Measurements from ENCODE around the gene POLN. TPM values are rescaled to one million over a fixed set of nuclear protein-coding genes. Genes with fewer than 3 reads are reported as not detected.

POLN gene
- polyA plus RNA-seq, 10 donors, result 1.6 to 4.8 (median 2.4) TPM

DNA sequence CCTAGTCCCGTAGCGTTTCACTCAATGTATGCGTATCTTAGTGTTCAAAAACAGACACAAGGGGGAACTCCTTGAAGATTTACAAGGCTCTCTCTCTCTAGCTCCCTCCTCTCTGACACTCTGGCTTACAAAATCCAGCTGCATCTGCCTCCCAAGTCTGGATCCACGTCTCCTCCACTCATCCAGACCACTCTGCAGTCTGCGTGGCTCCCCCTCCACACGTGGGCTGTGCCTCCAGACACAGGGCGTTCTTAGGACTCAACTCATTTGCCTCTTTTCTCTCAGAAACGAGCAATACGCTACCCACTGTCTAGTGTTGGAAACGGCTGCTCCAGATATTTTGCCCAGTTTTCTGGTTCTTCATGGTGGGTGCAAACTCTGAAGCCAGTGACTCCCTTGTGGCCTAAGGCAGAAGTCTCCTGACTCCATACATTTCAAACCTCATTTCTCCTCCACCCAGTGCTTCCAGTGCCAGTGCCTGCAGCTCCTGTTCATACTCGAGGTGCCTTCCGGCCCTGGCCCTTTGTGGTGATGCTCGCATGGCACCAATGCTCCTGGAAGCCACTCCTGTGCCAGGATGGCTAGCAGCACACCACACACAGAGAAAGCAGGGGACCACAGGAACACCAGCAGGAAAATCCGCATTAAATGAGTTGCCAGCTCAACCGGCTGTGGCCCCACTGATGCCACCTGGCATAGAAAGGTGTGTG lies 158.7 kb downstream of the POLN start:
- no peak for DNase-seq

DNA sequence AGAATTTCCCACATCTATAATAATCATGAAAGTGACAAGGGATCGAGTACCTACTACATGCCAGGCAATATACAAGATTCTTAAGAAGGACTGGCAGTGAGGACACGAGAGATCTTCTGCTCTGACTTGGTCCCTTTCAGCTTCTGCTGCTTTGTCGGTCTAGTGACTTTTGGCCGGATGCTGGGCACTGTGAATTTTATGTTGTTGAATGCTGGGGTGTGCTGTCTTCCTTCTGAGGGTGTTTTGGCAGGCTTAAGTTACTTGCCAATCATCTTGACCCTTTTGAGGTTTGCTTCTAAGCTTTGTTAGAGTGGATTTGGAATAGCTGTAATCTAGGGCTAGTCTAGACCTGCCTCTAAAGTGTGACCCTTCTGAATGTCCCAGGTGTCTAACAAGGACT lies 159.3 kb downstream of the POLN start:
- DNase-seq, result no peak

DNA sequence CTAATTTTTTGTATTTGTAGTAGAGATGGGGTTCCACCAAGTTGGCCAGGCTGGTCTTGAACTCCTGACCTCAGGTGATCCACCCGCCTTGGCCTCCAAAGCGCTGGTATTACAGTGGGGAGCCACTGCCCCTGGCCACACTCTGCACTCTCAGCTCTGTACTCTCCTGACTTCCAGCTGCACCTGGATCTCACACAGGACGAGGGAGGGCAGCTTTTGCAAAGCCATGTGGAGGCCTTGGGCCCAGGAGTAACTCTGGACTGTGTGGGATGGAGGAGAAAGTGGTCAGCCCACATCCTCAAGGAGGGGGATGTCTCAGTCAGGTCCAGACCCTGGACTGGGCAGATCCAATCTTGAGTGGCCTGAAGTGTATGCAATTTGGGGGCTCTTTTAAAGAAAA lies 159.8 kb downstream of the POLN start:
- no peak for DNase-seq

DNA sequence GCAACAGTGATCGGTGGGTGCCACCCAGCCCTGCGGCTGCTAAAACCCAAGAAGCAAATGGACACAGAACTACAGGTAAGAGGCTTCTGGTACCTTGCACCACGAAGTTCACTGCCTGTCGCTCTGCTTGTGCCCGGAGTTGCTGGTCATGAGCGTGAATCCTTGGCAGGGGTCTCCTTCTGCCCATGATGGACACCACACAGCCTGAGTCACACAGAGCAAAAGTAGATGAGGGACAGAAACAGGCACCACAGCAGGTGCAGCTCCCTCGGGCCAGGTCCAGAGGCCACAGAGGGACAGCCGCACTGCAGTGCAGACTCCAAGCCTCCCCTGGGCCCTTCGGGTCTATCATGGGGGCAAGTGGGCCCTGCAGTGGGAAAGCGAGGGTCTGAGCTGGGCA lies 160.4 kb downstream of the POLN start:
- no peak for DNase-seq

DNA sequence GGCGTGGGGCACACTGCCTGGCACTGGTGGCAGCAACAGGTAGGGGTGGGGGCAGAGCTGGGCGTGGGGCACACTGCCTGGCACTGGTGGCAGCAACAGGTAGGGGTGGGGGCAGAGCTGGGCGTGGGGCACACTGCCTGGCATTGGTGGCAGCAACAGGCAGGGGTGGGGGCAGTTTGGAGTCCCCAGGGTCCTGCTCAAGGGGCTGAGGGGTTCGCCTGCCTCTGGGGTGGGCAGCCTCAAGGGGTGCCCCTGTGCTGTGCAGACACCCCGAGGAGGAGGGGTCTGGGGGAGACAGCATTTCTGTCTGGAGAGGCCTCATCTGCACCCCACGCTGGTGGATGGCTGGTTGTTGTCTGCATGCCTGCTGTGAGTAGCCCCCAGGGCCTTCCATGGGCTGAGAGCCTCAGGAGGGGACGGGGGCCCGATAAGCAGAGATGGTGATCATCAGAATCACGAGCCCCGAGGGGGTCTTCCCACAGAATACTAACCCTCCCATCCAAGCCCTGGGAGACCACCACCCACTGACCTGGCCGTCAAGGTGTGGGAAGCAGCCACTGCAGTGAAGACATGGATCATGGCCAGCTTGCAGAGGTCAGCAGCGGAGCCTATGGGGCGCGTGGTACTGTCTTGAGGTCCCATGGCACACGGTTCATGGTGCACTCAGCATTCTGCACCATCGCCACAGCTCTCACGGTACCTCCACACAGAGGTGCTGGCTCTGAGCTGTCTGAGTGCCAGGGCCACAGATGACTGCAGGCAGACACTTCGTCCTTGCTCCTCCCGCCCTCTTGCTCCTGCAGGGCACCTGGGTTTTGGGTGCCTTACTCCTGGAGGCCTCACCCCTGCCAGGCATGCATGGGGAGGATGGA lies 161.3 kb downstream of the POLN start:
- DNase-seq, result no peak

DNA sequence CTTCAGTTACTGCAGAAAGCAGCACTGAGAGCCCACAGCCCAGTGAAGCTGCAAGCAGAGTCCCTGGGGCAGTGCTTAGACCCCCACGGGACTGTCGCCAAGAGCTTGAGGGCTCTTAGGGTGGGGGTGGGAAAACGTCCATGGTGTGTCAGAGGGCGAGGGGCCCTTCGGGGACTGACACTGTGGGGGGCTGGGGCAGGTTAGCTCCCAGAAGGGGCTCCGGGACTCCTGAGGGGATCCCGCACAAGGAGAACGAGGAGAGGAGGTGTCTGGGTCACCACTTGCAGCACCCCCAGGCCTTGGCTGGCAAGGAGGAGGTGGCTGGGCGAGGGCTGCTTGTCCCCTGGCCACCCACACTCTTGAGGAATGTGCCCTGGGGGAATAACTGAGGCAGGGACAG lies 162.0 kb downstream of the POLN start:
- no peak for DNase-seq

DNA sequence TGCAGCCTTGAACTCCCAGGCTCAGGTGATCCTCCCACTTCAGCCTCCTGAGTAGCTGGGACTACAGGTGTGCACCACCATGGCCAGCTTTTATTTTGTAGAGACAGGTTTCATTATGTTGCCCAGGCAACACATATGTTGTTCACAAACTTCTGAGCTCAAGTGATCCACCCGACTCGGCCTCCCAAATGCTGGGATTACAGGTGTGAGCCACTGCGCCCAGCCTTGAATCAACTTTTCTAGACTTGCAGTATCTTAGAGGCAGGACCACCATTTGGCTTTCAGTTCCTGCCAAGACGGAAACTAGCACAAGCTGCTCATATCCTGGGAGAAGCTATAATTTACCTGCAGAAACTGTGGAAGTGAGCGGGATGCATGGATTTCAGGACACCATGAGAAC lies 162.9 kb downstream of the POLN start:
- DNase-seq, result no peak

DNA sequence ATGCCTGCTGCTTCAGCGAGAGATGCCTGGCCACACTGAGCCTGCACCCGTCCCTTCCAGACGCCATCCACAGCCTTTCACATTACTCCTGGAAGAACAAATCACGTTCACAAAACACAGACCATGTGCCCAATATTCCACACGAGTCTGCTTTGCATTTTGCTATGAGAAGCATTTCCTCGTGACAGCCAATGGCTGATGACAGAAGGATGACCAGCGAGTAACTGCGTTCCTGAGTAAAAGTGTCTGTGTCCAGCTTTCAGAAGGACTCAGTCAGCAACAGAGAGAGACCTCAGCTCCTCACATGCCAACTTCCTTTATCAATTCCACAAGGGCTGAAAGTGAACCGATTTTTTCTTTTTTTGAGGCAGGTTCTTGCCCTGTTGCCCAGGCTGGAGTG lies 163.3 kb downstream of the POLN start:
- DNase-seq, result no peak

DNA sequence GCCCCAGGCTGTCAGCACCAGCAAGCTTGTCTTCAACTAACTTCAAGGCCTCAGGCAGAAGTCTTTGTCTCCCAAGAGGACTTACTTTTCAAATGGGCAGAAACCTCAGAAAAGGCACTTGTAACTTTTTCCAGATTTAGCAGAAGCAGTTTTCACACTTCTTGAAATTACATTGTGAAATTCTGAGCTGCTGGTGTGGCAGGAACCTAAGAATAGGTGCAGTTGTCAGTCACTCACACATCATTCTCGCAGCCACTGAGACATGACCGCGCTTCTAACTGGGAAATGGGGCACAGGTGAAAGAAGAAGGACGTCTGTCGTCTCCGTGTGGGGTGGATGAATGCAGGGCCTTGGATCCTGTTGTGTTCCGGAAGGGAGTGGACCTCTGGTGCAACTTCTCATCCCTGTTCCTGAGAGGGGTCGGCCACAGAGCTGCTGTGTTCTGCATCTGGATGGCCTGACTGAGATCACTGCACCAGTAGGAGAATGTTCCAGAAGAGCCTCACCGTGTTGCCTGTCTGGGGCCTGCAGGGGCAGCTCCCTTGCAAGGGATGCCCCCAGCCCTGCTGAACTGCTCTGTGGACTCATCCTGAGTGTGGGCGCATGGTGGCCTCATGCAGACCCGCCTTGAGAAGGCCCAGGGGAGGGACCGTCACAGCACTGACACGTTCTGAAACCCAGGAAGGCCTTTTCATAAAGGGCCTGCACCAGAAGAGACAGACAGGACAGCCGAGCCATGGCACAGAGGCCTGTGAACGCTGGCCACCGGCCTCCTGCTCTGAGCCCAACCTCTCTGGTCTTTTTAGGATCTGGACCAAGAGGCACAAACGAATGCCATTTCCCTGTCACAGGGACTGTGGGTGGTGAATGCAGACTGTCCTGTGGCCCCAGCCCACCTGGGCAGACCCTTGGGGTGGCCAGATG lies 164.1 kb downstream of the POLN start:
- no peak for DNase-seq

DNA sequence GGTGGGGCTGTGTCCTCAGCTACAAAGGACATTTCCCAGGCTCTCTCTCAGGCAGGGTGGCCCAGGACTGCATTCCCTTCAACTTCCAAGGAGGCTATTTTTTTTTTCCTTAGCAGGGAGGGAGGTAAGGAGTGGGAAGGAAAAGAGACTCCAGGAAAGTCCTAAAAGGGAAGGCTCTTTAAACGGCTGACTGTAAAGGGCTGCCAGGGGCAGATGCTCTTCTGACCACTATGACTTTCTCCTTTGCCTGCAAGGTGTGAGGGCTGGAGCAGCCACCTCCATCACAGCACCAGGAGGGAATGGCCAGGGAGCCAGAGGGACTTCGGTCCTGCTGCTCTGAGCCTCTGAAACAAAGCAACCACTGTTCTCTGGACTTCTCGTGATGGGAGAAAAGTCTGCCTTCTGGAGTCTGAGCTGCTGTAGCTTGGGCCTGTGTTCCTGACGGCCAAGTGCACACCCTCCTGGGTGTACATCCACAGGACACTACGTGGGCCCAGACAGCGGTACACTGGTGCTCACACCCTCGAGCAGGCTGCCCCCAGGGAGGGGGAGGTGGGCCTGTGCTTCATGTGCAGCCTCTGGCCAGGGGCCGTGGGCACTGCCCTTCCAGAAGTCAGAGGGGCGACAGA lies 164.9 kb downstream of the POLN start:
- no peak for DNase-seq

DNA sequence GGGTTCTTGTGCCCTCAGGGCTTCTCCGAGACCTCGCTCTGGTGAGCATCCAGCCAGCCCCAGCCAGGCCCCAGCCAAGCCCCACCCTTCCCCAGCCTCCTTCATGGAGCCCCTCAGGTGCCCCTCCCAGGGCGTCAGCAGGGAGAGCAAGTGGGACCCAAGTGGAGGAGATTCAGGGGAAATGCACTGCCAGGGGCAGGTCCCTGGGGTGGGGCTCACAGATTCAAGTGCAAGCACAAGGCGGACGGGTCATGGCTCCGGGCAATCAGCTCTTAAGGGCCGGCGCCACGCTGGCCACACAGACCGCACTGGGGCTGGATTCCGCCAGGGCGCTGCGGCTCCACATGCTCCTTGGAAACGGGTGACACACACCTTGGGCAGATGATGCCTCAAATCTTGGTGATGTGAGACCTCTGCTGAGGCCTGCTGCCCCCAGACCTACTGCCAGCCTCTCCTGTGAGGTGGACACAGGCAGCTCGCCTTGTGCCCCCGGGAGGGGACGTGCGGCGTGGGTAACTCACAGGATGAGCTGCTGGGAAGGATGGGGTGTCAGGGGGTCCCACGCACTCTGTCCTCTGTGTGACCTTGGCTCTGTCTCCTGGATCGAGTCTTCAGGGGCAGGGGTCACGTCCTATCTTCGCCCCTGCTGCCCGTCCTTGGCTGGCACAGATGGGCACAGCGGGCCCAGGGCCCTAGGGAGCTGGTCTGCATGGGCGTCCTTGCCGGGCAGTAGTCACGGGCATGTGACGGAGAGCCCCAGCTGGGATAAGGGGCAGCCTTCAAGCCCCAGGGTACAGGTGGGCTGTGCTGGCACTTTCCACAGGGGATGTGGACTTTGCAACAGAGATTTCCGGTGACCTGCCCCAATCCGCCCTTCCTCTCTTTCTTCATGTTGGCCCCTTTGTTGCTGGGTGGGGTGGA lies 165.7 kb downstream of the POLN start:
- no peak for DNase-seq

DNA sequence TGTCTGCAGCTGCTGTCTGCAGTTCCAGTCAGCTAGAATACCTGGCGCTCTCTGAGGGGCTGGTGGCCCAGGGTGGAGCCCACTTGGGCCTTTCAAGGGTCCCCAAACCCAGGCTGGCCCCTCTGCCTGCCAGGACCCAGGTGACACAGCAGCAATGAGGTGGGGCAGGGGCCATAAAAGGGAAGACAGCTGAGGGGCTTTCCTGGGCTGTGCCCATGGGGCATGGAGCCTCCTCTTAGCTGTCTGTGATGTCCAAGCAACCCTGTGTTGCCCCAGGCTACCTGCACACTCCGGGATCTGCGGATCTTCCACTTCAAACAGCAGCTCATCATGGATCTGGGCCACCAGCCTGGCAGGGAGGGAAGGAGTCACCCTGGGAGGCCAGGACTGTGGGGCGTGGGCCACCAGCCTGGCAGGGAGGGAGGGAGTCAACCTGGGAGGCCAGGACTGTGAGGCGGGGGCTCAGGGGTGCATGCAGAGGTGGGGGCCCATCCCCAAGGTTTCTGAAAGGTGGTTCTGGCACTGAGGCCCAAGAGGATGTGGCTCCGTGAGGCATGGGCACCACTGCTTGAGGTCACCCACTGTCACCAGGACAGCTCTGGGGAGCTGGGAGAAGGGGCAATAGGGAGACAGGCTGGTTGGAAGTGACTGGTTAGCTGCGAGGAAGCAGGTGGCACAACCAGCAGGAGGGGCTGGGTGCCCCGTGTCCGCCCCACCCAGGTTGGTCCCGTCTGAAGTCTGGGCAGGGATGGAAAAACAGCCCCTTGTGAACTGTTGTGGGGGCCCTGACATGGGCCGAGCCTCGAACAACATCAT lies 166.5 kb downstream of the POLN start:
- DNase-seq, result no peak

DNA sequence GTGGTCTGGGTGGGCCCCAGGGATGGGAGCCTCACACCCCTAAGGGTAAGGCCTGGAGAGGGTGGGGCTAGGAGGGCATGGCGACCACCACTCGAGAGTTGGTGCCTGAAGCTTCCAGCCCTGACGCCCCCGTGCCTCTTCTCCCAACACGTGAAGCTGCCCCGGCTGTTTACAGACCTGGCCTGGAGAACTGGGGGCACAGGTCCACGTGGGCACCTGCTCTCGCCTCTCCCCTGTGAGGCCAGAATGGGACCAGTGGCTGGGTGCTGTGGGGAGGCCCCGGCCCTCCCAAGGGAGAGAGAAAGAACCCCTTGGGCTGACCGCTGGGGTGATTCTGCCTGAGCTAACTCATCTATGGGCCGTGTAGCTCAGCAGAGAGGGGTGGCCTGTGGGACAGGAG lies 167.3 kb downstream of the POLN start:
- no peak for DNase-seq

DNA sequence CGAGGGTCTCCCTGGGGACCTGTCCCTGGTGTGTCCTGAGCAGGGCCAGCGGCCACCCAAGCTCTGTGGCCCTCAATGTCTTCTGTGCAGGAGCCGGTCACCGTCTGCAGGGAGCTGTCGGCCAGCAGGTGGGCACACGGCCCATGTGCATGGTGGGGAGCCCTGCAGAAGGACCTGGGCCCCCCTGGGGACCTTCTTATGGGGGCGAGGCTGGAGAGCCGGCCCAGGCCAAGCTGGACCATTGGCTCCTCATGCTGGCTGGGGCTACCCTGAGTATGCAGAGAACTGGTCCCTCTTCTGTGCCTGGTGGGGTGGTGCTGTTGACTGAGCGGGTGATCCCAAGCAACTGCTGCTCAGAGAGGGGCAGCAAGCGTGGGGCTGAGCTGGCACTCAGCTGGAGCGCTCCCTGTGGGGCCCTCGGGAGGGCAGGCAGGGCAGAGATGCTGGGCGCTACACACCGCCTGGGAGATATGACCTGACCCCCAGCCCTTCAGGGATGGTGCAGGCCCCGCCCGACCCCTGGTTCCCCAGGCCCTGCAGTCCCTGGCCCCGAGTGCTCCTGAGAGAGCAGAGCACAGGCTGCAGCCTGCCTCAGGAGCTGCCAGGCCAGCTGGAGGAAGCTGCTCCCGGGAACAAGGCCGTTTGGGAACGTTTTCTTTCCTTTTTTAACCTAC lies 168.0 kb downstream of the POLN start:
- DNase-seq, result no peak

DNA sequence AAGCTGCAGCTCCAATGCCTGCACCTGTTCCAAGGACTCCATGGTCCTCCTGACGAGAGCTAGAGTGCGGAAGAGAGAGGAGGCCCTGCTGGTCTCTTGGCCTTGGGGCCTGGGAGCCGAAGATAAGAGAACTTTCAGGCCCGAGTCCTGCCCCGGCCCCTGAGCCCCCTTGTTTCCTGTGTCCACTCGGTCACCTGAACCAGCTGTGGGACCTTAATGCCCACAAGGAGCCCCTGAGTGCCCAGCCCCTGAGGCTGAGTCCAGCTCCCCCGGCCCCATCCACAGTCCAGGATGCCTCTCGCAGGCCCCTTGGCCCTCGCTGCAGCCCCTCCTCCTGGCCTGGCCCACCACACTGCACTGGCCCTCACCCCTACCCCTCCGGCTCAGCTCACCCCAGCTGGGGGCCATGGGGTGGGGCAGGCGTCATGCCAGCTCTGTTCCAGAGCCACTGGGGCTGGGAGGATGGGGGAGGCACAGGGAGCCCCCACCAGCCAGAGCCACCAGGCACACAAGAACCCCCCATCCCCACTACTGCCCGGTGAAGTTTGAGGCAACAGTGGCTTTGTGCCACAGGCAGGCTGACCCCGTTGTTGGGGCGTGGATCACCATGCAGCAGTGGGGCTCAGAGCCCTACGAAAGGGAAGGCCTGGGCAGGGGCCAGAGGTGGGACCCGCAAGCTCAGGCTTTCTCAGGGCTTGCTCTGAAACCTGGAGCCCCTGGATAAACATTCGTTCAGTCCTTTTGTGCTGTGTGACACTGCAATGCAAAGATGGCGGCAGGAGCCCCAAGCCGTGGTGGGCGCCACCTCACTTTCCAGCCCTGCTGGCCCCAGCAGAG lies 168.7 kb downstream of the POLN start:
- no peak for DNase-seq

DNA sequence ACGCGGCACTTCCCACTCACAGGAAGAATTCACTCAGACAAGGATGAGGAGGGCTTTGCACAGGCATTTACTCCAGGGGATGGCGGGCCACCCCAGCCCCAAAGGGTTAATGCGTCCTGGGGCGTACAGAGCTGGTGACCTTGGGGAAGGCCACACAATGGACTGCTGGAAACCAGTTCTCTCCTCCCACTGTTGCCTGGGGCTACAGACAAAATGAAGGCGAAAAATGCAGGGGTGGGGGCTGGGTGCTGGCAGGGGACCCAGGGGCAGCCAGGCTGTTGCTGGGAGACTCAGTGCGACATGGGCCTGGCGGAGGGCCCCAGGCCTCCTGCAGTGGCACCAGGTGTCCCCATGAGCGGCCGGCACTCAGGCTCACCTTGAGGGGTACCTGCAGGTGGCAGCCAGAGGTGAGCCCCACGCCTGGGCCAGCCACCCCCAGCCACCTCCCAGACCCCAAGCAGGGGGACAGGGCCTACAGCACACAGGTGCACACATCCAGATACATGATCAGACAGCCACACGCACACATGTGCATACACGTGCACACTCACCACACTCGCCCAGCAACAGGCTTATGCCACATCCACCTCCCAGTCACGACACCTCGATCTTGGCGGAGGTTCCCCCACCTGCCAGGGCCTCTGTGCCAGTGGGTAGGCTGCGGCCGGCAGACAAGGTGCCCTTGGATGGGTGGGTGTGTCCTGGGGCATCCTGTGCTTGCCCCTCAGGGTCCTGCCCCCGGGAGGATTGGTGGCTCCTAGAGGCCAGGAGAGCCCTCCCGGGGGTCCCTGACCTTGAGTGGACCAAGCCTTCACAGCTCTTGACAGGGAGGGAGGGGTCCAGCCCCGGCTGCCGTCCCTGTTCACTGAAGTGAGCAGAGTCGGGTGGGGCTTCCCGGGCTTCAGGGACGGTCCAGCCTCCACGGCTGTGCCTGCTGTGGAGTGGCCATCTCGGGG lies 169.7 kb downstream of the POLN start:
- no peak for DNase-seq
